Transverse colon (tissue), 4 donors: ENCODE results near the gene TEX26. TPM values are rescaled to one million over a fixed set of nuclear protein-coding genes. Genes with fewer than 3 reads are reported as not detected.

Experiments used
- DNase-seq: peaks from one replicate; pipeline ENCODE4 v3.0.0-alpha.2; 2019
- H3K27ac ChIP-seq, 4 donors: fragments of 200-600 bp; sonication (generic); 2 replicates each; pipeline ENCODE4 v1.5.1; 2016 to 2018; ENCODE audit warnings: inconsistent platforms in 4 of 4
- H3K27me3 ChIP-seq: fragments of 200-600 bp; sonication (generic); 2 replicates; pipeline ENCODE4 v1.5.1; 2017; ENCODE audit warnings: inconsistent platforms
- H3K36me3 ChIP-seq, 4 donors: fragments of 200-600 bp; sonication (generic); 2 replicates each; pipeline ENCODE4 v1.5.1; 2017 to 2019; ENCODE audit warnings: inconsistent platforms in 4 of 4
- H3K4me1 ChIP-seq, 4 donors: fragments of 200-600 bp; sonication (generic); 2 replicates each; pipeline ENCODE4 v1.5.1; 2017 to 2020; ENCODE audit warnings: inconsistent platforms in 4 of 4
- H3K4me3 ChIP-seq, 4 donors: fragments of 200-600 bp; sonication (generic); 1 replicate in 1 of 4; 2 replicates in 3 of 4; pipeline versions ENCODE4 v1.5.1 to v1.6.1; 2017 to 2019; ENCODE audit warnings: inconsistent platforms in 4 of 4
- H3K9me3 ChIP-seq, 2 donors: fragments of 200-600 bp; sonication (generic); 2 replicates each; pipeline ENCODE4 v1.5.1; 2017 to 2019; ENCODE audit warnings: inconsistent platforms in 2 of 2
- CTCF ChIP-seq, 5 experiments: fragments of 200-600 bp in 3 of 5; fragments of 450-650 bp in 2 of 5; sonication (generic) in 3 of 5; IDR thresholded peaks; 1 replicate in 2 of 5; 2 replicates in 3 of 5; pipeline ENCODE4 v1.5.1; 2016 to 2017; ENCODE audit warnings: antibody characterized with exemption in 5 of 5, inconsistent platforms in 3 of 5, mild to moderate bottlenecking in 2 of 5, moderate library complexity in 1 of 5
- EP300 ChIP-seq: sonication (generic); formaldehyde crosslinking; IDR thresholded peaks from one replicate; pipeline ENCODE4 v1.6.1; 2017; ENCODE audit warnings: antibody characterized with exemption, low read depth
- POLR2A ChIP-seq: fragments of 450-650 bp; IDR thresholded peaks from one replicate; pipeline ENCODE4 v1.6.1; 2016; ENCODE audit warnings: antibody characterized with exemption, mild to moderate bottlenecking, moderate library complexity
- POLR2AphosphoS5 ChIP-seq, 3 donors: sonication (generic); formaldehyde crosslinking; IDR thresholded peaks; one replicate each; pipeline ENCODE4 v1.6.1; 2016; ENCODE audit warnings: antibody characterized with exemption in 3 of 3
- WGBS, 2 donors: methylation state at CpG; one replicate each; pipeline ENCODE4 v1.1.5; 2018; ENCODE audit warnings: low coverage in 1 of 2; 5-methylcytosine and 5-hydroxymethylcytosine counted together
- in situ Hi-C, 4 donors: fragments of 200-750 bp; cut with MboI; loops; one replicate each; pipeline versions ENCODE4 v1.15.0 to v1.15.1; 2017; ENCODE audit warnings: low sequenced_read_pairs in 3 of 4, low pct_ligation_motif_present in 1 of 4, low pct_unique_long_range_greater_than_20kb in 1 of 4
- intact Hi-C: fragments of 100-400 bp; cut with DNase I; formaldehyde crosslinking; loops from one replicate; pipeline ENCODE4 v1.15.1; 2023; ENCODE audit warnings: low total_unique reads
- total RNA-seq, 4 donors: library from RNA; depleted of rRNA; stranded (reverse); fragments of >200 nt; gene quantifications; one replicate each; pipeline ENCODE4 v1.1.0, GENCODE V29; 2016

Gene TEX26
- total RNA-seq: not detected

- in situ Hi-C loops (no loop called here), intact Hi-C loops (no loop called here)
- TF ChIP-seq CTCF (IDR thresholded peaks at IDR 0.05) (no peak), EP300 (no peak), POLR2A (no peak), POLR2AphosphoS5 (IDR thresholded peaks at IDR 0.05) (no peak)
- Histone ChIP-seq H3K4me1 (no peaks in the 10 kb centered on the region), H3K36me3 (no peaks in the 10 kb centered on the region), H3K27me3 (peaks cover 6% of the 10 kb centered on the region), H3K4me3 (no peak within 1 kb of the TSS), H3K9me3 (no peaks in the 10 kb centered on the region), H3K27ac (no peak within 1 kb of the TSS)
- DNase-seq: no peak
- 62 to 69% methylated on average over 12 to 32 of the region's 32 CpGs for WGBS, 2 donors
Measured at GRCh38 chr13:30932481-30933353, at the start of gene TEX26. TSS of gene TEX26 (plus strand) at chr13:30932656. CDS start at chr13:30932716, 60 bp downstream.

DNA sequence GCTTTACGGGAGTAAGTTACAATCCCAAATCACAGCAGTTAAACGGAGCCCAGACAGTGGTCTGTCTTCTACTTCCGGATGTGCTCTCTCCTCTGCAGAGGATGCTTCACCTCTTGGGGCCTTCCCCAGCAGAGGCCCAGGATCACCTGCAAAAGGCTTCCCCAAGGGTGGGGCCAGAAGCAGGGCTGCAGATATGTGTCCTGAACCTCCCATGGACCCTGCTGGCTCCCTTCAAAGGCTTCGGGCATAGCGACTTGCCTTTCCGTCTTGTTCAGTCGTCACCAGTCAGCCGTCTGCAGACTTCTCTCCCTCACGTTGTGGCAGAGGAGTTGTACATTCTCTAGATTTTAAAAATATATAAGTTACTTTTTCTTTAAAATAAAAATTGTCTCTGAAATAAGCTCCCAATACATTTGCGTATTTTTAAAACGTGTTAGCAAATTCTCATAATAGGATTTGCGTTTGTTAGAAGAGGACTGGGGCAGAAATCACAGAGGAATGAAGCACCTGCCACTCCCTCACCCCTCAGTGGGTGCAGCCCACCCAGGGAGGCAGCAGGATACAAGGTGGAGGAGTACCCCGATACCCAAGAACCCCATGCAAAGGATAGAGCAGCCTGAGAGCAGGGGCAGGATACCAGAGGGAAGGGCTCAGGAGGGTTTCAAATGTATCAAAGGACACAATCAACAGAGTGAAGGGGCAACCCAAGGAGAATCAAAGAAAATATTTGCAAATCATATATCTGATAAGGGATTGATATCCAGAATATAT, 49.3 kb upstream of the TEX26 start:
- intact Hi-C loops: no loop called here
- WGBS, 2 donors: 77 to 84% methylated on average over 11 to 13 of the region's 13 CpGs

DNA sequence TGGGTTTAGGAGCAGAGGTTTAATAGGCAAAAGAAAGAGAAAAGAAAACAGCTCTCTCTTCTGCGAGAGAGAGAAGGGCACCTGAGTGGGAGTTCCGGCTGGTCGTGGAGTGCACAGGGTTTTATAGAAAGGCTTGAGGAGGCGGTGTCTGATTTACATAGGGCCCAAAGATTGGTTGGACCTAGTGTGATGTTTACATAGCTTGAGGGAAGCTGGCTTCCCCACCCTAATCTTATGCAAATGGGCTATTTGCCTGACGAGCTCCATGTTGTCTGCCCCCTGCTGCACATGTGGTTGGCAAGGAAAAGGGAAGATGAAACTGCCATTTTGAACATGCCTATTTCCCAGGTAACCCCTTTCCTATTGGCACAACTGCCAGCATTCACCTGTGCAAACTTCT, 47.9 kb upstream of the TEX26 start:
- WGBS, 2 donors: 78 to 89% methylated on average over 1 to 5 of the region's 5 CpGs

More for the DNA sequence above, 49.3 kb upstream of the TEX26 start:
- Histone ChIP-seq H3K4me1 (peaks cover 0 to 10% (median 1%) of the 10 kb centered on the region in 4 donors), H3K27ac (no peak overlapping the region), H3K36me3 (no peaks in the 10 kb centered on the region), H3K4me3 (no peak overlapping the region), H3K9me3 (no peaks in the 10 kb centered on the region), H3K27me3 (no peaks in the 10 kb centered on the region)
- no peak for DNase-seq
- no peak for TF ChIP-seq POLR2A
- TF ChIP-seq CTCF (IDR thresholded peaks at IDR 0.05): no peak
- no peak for TF ChIP-seq EP300
- no peak for TF ChIP-seq POLR2AphosphoS5 (IDR thresholded peaks at IDR 0.05)
- in situ Hi-C loops: no loop called here

More for the DNA sequence above, 47.9 kb upstream of the TEX26 start:
- Histone ChIP-seq H3K36me3 (no peaks in the 10 kb centered on the region), H3K4me3 (no peak overlapping the region), H3K9me3 (no peaks in the 10 kb centered on the region), H3K27me3 (no peaks in the 10 kb centered on the region), H3K4me1 (peaks cover 0 to 10% (median 1%) of the 10 kb centered on the region in 4 donors), H3K27ac (no peak overlapping the region)
- in situ Hi-C loops (no loop called here), intact Hi-C loops (no loop called here)
- TF ChIP-seq EP300: no peak
- TF ChIP-seq CTCF (IDR thresholded peaks at IDR 0.05): no peak
- TF ChIP-seq POLR2AphosphoS5 (IDR thresholded peaks at IDR 0.05): no peak
- no peak for TF ChIP-seq POLR2A
- no peak for DNase-seq
